Spleen (tissue), 11 donors: ENCODE measurements around the gene GRB10. TPM values are rescaled to one million over a fixed set of nuclear protein-coding genes. Genes with fewer than 3 reads are reported as not detected.

Source experiments
- DNase-seq: peaks from one replicate; pipeline ENCODE4 v3.0.0-alpha.2; 2020
- H3K27ac ChIP-seq, 8 donors: fragments of 200-600 bp; sonication (generic) in 7 of 8; 1 replicate in 4 of 8; 2 replicates in 4 of 8; pipeline versions ENCODE4 v1.5.0 to v1.8.0; 2016 to 2021; ENCODE audit warnings: inconsistent platforms in 4 of 8, mild to moderate bottlenecking in 4 of 8, moderate library complexity in 1 of 8
- H3K27me3 ChIP-seq, 7 donors: fragments of 200-600 bp; sonication (generic) in 6 of 7; replicated peaks in 1 of 7; 1 replicate in 4 of 7; 2 replicates in 3 of 7; pipeline versions ENCODE4 v1.5.0 to v1.8.0; 2016 to 2021; ENCODE audit warnings: inconsistent platforms in 3 of 7, mild to moderate bottlenecking in 1 of 7
- H3K36me3 ChIP-seq, 6 donors: fragments of 200-600 bp; sonication (generic) in 5 of 6; 1 replicate in 4 of 6; 2 replicates in 2 of 6; pipeline versions ENCODE4 v1.5.0 to v1.8.0; 2016 to 2021; ENCODE audit warnings: inconsistent platforms in 2 of 6
- H3K4me1 ChIP-seq, 6 donors: fragments of 200-600 bp; sonication (generic) in 5 of 6; 1 replicate in 3 of 6; 2 replicates in 3 of 6; pipeline versions ENCODE4 v1.5.0 to v1.8.0; 2016 to 2021; ENCODE audit warnings: inconsistent platforms in 3 of 6
- H3K4me3 ChIP-seq, 8 donors: fragments of 200-600 bp; sonication (generic) in 7 of 8; 1 replicate in 4 of 8; 2 replicates in 4 of 8; pipeline versions ENCODE4 v1.5.0 to v1.8.0; 2016 to 2021; ENCODE audit warnings: inconsistent platforms in 4 of 8, mild to moderate bottlenecking in 4 of 8, moderate library complexity in 2 of 8
- H3K9me3 ChIP-seq, 8 donors: fragments of 200-600 bp; sonication (generic) in 7 of 8; 1 replicate in 4 of 8; 2 replicates in 4 of 8; pipeline versions ENCODE4 v1.5.0 to v1.8.0; 2016 to 2021; ENCODE audit warnings: inconsistent platforms in 4 of 8
- POLR2A ChIP-seq, 3 donors: fragments of 450-650 bp; IDR thresholded peaks; one replicate each; pipeline ENCODE4 v1.5.1; 2017; ENCODE audit warnings: antibody characterized with exemption in 3 of 3, mild to moderate bottlenecking in 1 of 3
- POLR2AphosphoS5 ChIP-seq, 3 donors: sonication (generic); formaldehyde crosslinking; IDR thresholded peaks; one replicate each; pipeline ENCODE4 v1.5.1; 2017; ENCODE audit warnings: antibody characterized with exemption in 3 of 3
- WGBS, 5 donors: extraction: QIAGEN DNeasy Blood & Tissue Kit in 3 of 5; methylation state at CpG; one replicate each; pipeline versions ENCODE4 v1.1.5 to v1.1.7; 2013 to 2018; 5-methylcytosine and 5-hydroxymethylcytosine counted together
- intact Hi-C: fragments of 100-400 bp; cut with DNase I; formaldehyde crosslinking; loops from one replicate; pipeline ENCODE4 v1.15.0; 2023; ENCODE audit warnings: low total_unique reads
- polyA plus RNA-seq, 3 donors: library from polyadenylated mRNA; stranded (reverse); fragments of 200-250 nt; gene quantifications; one replicate each; pipeline ENCODE4 v1.2.1, GENCODE V29; 2013
- total RNA-seq, 7 donors: library from RNA; depleted of rRNA in 3 of 7; stranded (reverse); fragments of >200 nt in 3 of 7; fragmentation: NEBNext Ultra II Directional in 4 of 7; extraction: Animal tissue kit (Norgen Biotek cat#: 25700) in 4 of 7; gene quantifications; one replicate each; pipeline versions ENCODE4 v1.1.0 to v1.2.1, GENCODE V29; 2016 to 2021
- TF ChIP-seq, protein P1 (sequence below), 11 experiments: fragments of 200-600 bp in 7 of 11; fragments of 450-650 bp in 4 of 11; sonication (generic) in 4 of 11; IDR thresholded peaks in 8 of 11; conservative IDR thresholded peaks in 3 of 11; 1 replicate in 7 of 11; 2 replicates in 4 of 11; pipeline versions ENCODE4 v1.4.0 to v1.8.0; 2016 to 2021; ENCODE audit warnings: antibody characterized with exemption in 11 of 11, inconsistent platforms in 4 of 11, mild to moderate bottlenecking in 1 of 11
- donor health status: healthy with polysubstance abuse.
- donor health status: DM: no; HTN: no; CAD: no; lungs with moderate emphysema.
- donor health status: DM: no; HTN: no; CAD: no.
- donor health status: Bipolar disorder and iron deficiency.
- donor health status: healthy.
- donor health status: DM: no; HTN: no; CAD: no.
- donor health status: DM: yes; HTN: yes; CAD: no.

Gene GRB10
- total and polyA plus RNA-seq, 10 donors, result 11.3 to 159 (median 115) TPM

DNA sequence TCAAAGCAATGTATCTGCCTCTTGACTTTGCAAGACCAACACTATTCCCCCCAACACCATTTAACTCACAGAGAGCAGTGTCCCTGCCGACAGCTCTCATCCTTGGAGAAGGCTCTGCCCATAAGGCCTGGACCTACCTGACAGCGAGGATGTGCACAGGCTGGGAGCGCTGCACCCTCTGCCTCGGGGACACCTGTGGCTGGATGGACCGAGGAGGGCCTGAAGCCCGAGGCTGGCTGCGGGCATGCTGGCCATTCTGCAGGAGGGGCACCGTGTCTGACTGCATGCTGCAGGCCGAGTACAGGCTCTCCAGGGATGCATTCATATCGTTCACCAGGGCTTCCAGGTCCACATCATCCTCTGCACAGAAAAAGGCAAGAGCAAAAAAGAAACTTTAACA is 108.4 kb downstream of the GRB10 start:
- TF ChIP-seq, protein P1, sequence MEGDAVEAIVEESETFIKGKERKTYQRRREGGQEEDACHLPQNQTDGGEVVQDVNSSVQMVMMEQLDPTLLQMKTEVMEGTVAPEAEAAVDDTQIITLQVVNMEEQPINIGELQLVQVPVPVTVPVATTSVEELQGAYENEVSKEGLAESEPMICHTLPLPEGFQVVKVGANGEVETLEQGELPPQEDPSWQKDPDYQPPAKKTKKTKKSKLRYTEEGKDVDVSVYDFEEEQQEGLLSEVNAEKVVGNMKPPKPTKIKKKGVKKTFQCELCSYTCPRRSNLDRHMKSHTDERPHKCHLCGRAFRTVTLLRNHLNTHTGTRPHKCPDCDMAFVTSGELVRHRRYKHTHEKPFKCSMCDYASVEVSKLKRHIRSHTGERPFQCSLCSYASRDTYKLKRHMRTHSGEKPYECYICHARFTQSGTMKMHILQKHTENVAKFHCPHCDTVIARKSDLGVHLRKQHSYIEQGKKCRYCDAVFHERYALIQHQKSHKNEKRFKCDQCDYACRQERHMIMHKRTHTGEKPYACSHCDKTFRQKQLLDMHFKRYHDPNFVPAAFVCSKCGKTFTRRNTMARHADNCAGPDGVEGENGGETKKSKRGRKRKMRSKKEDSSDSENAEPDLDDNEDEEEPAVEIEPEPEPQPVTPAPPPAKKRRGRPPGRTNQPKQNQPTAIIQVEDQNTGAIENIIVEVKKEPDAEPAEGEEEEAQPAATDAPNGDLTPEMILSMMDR (IDR thresholded peaks at IDR 0.05 in 8 of 11, conservative IDR thresholded peaks at IDR 0.05 in 3 of 11), result no peak
- TF ChIP-seq POLR2AphosphoS5 (IDR thresholded peaks at IDR 0.05), result peak in 1 of 3 donors; percentile 39
- H3K9me3 ChIP-seq, result no peaks in the 10 kb centered on the region
- peaks cover 0 to 52% (median 9%) of the 10 kb centered on the region in 6 donors for H3K36me3 ChIP-seq
- 86 to 93% (median 90%) methylated on average over 3 to 10 of the region's 10 CpGs for WGBS, 5 donors
- intact Hi-C loops, result loop anchor here (10.0 kb wide), 1 partner anchor 209 kb away; no protein-coding TSS in a partner anchor
- no peak for DNase-seq
- no peak overlapping the region for H3K27ac ChIP-seq
- H3K27me3 ChIP-seq, result no peaks in the 10 kb centered on the region
- H3K4me3 ChIP-seq, result no peak overlapping the region
- peaks cover 0 to 29% (median 12%) of the 10 kb centered on the region in 6 donors for H3K4me1 ChIP-seq

DNA sequence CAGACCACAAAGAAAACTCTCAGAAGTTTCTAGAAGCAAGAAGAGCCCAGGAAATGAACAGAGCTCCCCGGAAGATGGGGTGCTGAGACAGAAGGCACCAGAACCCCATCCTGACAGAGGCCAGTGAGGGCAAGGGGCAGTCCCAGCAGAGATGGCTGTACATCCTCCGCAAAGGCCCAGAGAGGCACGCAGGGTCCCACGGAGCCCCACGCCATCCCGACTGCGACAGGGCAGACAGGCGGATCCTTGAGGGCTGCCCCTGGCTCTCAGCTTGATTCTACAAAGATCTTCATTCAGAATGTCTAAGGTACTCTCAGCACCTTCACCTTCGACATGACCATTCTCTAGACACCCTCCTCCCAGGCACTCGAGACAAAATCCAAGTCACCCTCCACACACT is 109.6 kb downstream of the GRB10 start:
- TF ChIP-seq, protein P1 (IDR thresholded peaks at IDR 0.05 in 8 of 11, conservative IDR thresholded peaks at IDR 0.05 in 3 of 11), result no peak
- TF ChIP-seq POLR2AphosphoS5 (IDR thresholded peaks at IDR 0.05) (no peak), POLR2A (IDR thresholded peaks at IDR 0.05) (no peak)
- peaks cover 0 to 64% (median 9%) of the 10 kb centered on the region in 6 donors for H3K36me3 ChIP-seq
- no peak for DNase-seq
- intact Hi-C loops, result loop anchor here (10.0 kb wide), 1 partner anchor 208 kb away; no protein-coding TSS in a partner anchor
- no peak overlapping the region for H3K4me3 ChIP-seq
- H3K27me3 ChIP-seq, result no peaks in the 10 kb centered on the region
- H3K9me3 ChIP-seq, result no peaks in the 10 kb centered on the region
- WGBS, 5 donors, result 89 to 96% (median 93%) methylated on average over 8 to 10 of the region's 10 CpGs
- H3K4me1 ChIP-seq, result peaks cover 0 to 32% (median 16%) of the 10 kb centered on the region in 6 donors
- no peak overlapping the region for H3K27ac ChIP-seq

DNA sequence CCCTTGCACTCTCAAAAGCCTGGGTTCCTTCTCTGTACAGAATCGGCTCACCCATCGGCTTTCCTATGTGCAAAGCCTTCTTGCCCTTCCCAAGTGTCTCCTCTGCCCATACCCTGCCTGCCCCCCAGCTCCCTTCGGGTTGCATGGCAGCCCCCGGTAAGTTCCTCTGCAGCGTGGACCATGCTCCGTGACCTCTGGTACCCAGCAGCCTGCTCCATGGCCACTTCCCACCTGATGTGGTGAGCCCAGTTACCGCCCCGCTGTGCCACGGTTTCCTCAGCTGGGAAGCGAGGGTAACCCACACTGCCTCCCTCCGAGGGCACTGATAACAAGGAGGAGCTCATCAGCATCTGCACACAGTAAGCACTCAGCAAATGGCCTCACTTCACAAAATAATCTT is 110.7 kb downstream of the GRB10 start:
- Histone ChIP-seq H3K36me3 (peaks cover 0 to 69% (median 9%) of the 10 kb centered on the region in 6 donors), H3K4me3 (no peak overlapping the region), H3K4me1 (peaks cover 0 to 35% (median 23%) of the 10 kb centered on the region in 6 donors), H3K27me3 (no peaks in the 10 kb centered on the region), H3K9me3 (no peaks in the 10 kb centered on the region), H3K27ac (no peak overlapping the region)
- TF ChIP-seq POLR2AphosphoS5 (IDR thresholded peaks at IDR 0.05), result no peak
- no peak for TF ChIP-seq POLR2A (IDR thresholded peaks at IDR 0.05)
- TF ChIP-seq, protein P1 (IDR thresholded peaks at IDR 0.05 in 8 of 11, conservative IDR thresholded peaks at IDR 0.05 in 3 of 11), result no peak
- DNase-seq, result no peak
- 84 to 87% (median 87%) methylated on average over 11 of the region's 11 CpGs for WGBS, 5 donors
- intact Hi-C loops, result loop anchor here (10.0 kb wide), 1 partner anchor 207 kb away; no protein-coding TSS in a partner anchor

GRCh38 chr7:50671386-50671785 is 111.3 kb downstream of the GRB10 start:
- H3K27me3 ChIP-seq, result no peaks in the 10 kb centered on the region
- intact Hi-C loops, result loop anchor here (10.0 kb wide), 1 partner anchor 207 kb away; no protein-coding TSS in a partner anchor
- no peak for DNase-seq
- TF ChIP-seq POLR2AphosphoS5 (IDR thresholded peaks at IDR 0.05), result no peak
- no peak for TF ChIP-seq POLR2A (IDR thresholded peaks at IDR 0.05)
- TF ChIP-seq, protein P1 (IDR thresholded peaks at IDR 0.05 in 8 of 11, conservative IDR thresholded peaks at IDR 0.05 in 3 of 11), result no peak
- peaks cover 0 to 71% (median 9%) of the 10 kb centered on the region in 6 donors for H3K36me3 ChIP-seq
- H3K9me3 ChIP-seq, result no peaks in the 10 kb centered on the region
- H3K4me1 ChIP-seq, result peaks cover 0 to 33% (median 18%) of the 10 kb centered on the region in 6 donors
- H3K4me3 ChIP-seq, result no peak overlapping the region
- WGBS, 5 donors, result 77 to 89% (median 82%) methylated on average over 9 of the region's 9 CpGs
- H3K27ac ChIP-seq, result no peak overlapping the region
